NCI-H1092 treated with DMSO at 0.1 percent for 48 hours (cell line): Measurements from ENCODE around the gene FAM83E.
A peak's percentile ranks its signal among the peaks of the same experiment; 100 is the strongest.

Experiments used
- DNase-seq: peaks from one replicate; lab custom pipeline; 2025; lab: John Stamatoyannopoulos, UW

Gene FAM83E

GRCh38 chr19:48628486-48629296, 13.8 kb upstream of the FAM83E start:
- no peak for DNase-seq

GRCh38 chr19:48627865-48628314, 13.0 kb upstream of the FAM83E start:
- no peak for DNase-seq

- no peak for DNase-seq
Observed at GRCh38 chr19:48627201-48627864, 12.5 kb upstream of the FAM83E start.

GRCh38 chr19:48625891-48626327, 11.0 kb upstream of the FAM83E start:
- no peak for DNase-seq

- no peak for DNase-seq
Observed at GRCh38 chr19:48624791-48625723, 10.2 kb upstream of the FAM83E start.

GRCh38 chr19:48624067-48624594, 9.3 kb upstream of the FAM83E start:
- peak; percentile 95 for DNase-seq

- no peak for DNase-seq
Observed at GRCh38 chr19:48623556-48624066, 8.7 kb upstream of the FAM83E start.

- DNase-seq: no peak
Observed at GRCh38 chr19:48619692-48620585, 5.1 kb upstream of the FAM83E start.

- peak; percentile 98 for DNase-seq
Observed at GRCh38 chr19:48618916-48619691, 4.2 kb upstream of the FAM83E start, which contains the start of the genes RPL18 and SPHK2. Gene RPL18 (minus strand): TSS chr19:48619178. CDS start chr19:48619143, 35 bp downstream. Gene SPHK2 (plus strand): TSS chr19:48619506. CDS start chr19:48620515, 1,009 bp downstream.

- DNase-seq: no peak
Observed at GRCh38 chr19:48618278-48618915, 3.5 kb upstream of the FAM83E start.

- DNase-seq: no peak
Observed at GRCh38 chr19:48617146-48617937, 2.5 kb upstream of the FAM83E start.

GRCh38 chr19:48616491-48617056, 1.7 kb upstream of the FAM83E start:
- no peak for DNase-seq

- DNase-seq: no peak
Observed at GRCh38 chr19:48616041-48616436, 1.2 kb upstream of the FAM83E start.

- DNase-seq: no peak
Observed at GRCh38 chr19:48615231-48616040, 560 bp upstream of the FAM83E start.

- DNase-seq: no peak
Observed at GRCh38 chr19:48613852-48614435, 932 bp downstream of the FAM83E start.

GRCh38 chr19:48613024-48613851, 1.6 kb downstream of the FAM83E start:
- no peak for DNase-seq
